ENCODE results near the gene XRRA1.

Gene XRRA1

GRCh38 chr11:74845978-74846517 is 102.8 kb downstream of the XRRA1 start:
- DNase-seq (ENCODE audit: low read depth), result no peak
- TF ChIP-seq MAX (IDR thresholded peaks at IDR 0.05; ENCODE audit: low read depth, low read length), result no peak
- TF ChIP-seq POLR2A (IDR thresholded peaks at IDR 0.05; ENCODE audit: extremely low read depth, insufficient read length), result no peak
- no peak for TF ChIP-seq CTCF (IDR thresholded peaks at IDR 0.05; ENCODE audit: low read depth, low read length)
- TF ChIP-seq MYC (IDR thresholded peaks at IDR 0.05; ENCODE audit: low read depth, low read length), result no peak
- no peak overlapping the region for H3K4me3 ChIP-seq (ENCODE audit: low read depth, low read length)

- TF ChIP-seq CTCF (IDR thresholded peaks at IDR 0.05; ENCODE audit: low read depth, low read length) (no peak), POLR2A (IDR thresholded peaks at IDR 0.05; ENCODE audit: extremely low read depth, insufficient read length) (no peak), MYC (IDR thresholded peaks at IDR 0.05; ENCODE audit: low read depth, low read length) (no peak), MAX (IDR thresholded peaks at IDR 0.05; ENCODE audit: low read depth, low read length) (no peak)
- no peak overlapping the region for H3K4me3 ChIP-seq (ENCODE audit: low read depth, low read length)
- DNase-seq (ENCODE audit: low read depth), result no peak
These were observed 104.0 kb downstream of the XRRA1 start for GRCh38 chr11:74844865-74845264.

- no peak for DNase-seq (ENCODE audit: low read depth)
- no peak overlapping the region for H3K4me3 ChIP-seq (ENCODE audit: low read depth, low read length)
- TF ChIP-seq MYC (IDR thresholded peaks at IDR 0.05; ENCODE audit: low read depth, low read length) (no peak), MAX (IDR thresholded peaks at IDR 0.05; ENCODE audit: low read depth, low read length) (no peak), POLR2A (IDR thresholded peaks at IDR 0.05; ENCODE audit: extremely low read depth, insufficient read length) (no peak), CTCF (IDR thresholded peaks at IDR 0.05; ENCODE audit: low read depth, low read length) (no peak)
These were observed 104.8 kb downstream of the XRRA1 start for GRCh38 chr11:74844072-74844471.

GRCh38 chr11:74842967-74843366 is 105.9 kb downstream of the XRRA1 start:
- no peak overlapping the region for H3K4me3 ChIP-seq (ENCODE audit: low read depth, low read length)
- DNase-seq (ENCODE audit: low read depth), result no peak
- no peak for TF ChIP-seq CTCF (IDR thresholded peaks at IDR 0.05; ENCODE audit: low read depth, low read length)
- TF ChIP-seq MAX (IDR thresholded peaks at IDR 0.05; ENCODE audit: low read depth, low read length), result no peak
- no peak for TF ChIP-seq MYC (IDR thresholded peaks at IDR 0.05; ENCODE audit: low read depth, low read length)
- no peak for TF ChIP-seq POLR2A (IDR thresholded peaks at IDR 0.05; ENCODE audit: extremely low read depth, insufficient read length)

- DNase-seq (ENCODE audit: low read depth), result no peak
These were observed 108.4 kb downstream of the XRRA1 start for GRCh38 chr11:74840486-74840885.

More at GRCh38 chr11:74840486-74840885, 108.4 kb downstream of the XRRA1 start:
- H3K4me3 ChIP-seq (ENCODE audit: low read depth, low read length), result no peak overlapping the region
- TF ChIP-seq MAX (IDR thresholded peaks at IDR 0.05; ENCODE audit: low read depth, low read length) (no peak), CTCF (IDR thresholded peaks at IDR 0.05; ENCODE audit: low read depth, low read length) (no peak), POLR2A (IDR thresholded peaks at IDR 0.05; ENCODE audit: extremely low read depth, insufficient read length) (no peak), MYC (IDR thresholded peaks at IDR 0.05; ENCODE audit: low read depth, low read length) (no peak)
